Measurements from ENCODE around the gene DAPK1. TPM values are rescaled to one million over a fixed set of nuclear protein-coding genes. Genes with fewer than 3 reads are reported as not detected.

Gene DAPK1
- total and polyA plus RNA-seq, 12 donors, result 5.4 to 44.6 (median 21.3) TPM

GRCh38 chr9:87674565-87675299 is 177.1 kb downstream of the DAPK1 start:
- intact Hi-C loops (cut with DNase I), result loop anchor here in 1 of 2 donors (5.0 kb wide), 1 partner anchor 337 kb away; no protein-coding TSS in a partner anchor
- TF ChIP-seq CTCF (IDR thresholded peaks at IDR 0.05) (no peak), POLR2A (IDR thresholded peaks at IDR 0.05) (no peak)
- no peak overlapping the region for H3K27ac ChIP-seq
- DNase-seq, result no peak
- H3K9me3 ChIP-seq (replicated peaks in 1 of 3), result no peaks in the 10 kb centered on the region
- H3K36me3 ChIP-seq (replicated peaks in 1 of 2), result no peaks in the 10 kb centered on the region
- WGBS, 4 donors, result 59 to 72% (median 68%) methylated on average over 6 of the region's 6 CpGs
- H3K4me3 ChIP-seq, result no peak overlapping the region
- no peaks in the 10 kb centered on the region for H3K27me3 ChIP-seq
- no peaks in the 10 kb centered on the region for H3K4me1 ChIP-seq (replicated peaks in 1 of 2)

DNA sequence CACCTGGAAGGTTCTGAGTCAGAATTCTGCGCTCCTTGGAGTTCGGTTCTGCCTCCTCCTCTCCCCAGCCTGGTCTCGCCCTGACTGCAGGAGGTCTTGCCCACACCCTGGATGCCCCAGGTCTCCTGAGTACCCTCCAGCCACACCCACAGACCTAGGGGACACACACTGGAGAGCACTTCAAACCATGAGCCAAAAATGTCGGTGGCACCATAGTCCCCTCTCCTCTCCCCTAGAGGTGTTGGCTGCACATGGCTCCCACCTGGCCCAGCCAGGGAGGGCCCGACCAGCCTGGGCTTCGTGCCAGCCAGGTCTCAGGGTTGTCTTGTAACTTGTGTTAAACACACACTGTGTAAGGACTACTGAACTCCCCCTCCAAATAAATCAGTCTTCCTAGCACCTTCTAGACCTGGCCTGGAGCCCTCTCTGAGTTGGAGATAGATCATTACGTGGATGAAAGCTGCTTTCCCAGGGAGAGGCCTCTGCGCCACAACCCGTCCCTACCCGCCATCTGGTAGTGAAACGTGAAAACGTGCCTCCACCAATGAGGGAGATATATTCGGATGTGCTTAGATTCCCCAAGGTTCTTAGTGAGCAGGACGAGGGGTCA is 178.3 kb downstream of the DAPK1 start:
- WGBS, 4 donors, result 77 to 85% (median 82%) methylated on average over 5 to 14 of the region's 14 CpGs
- Histone ChIP-seq H3K27me3 (no peaks in the 10 kb centered on the region), H3K4me3 (no peak overlapping the region), H3K9me3 (replicated peaks in 1 of 3) (no peaks in the 10 kb centered on the region), H3K4me1 (replicated peaks in 1 of 2) (no peaks in the 10 kb centered on the region), H3K27ac (no peak overlapping the region), H3K36me3 (replicated peaks in 1 of 2) (no peaks in the 10 kb centered on the region)
- no peak for DNase-seq
- TF ChIP-seq POLR2A (IDR thresholded peaks at IDR 0.05) (no peak), CTCF (IDR thresholded peaks at IDR 0.05) (no peak)
- intact Hi-C loops (cut with DNase I), result no loop called here

GRCh38 chr9:87676976-87677775 is 179.5 kb downstream of the DAPK1 start:
- Histone ChIP-seq H3K27ac (peak overlapping the region in 1 of 5 donors; percentile 16), H3K4me1 (replicated peaks in 1 of 2) (no peaks in the 10 kb centered on the region), H3K36me3 (replicated peaks in 1 of 2) (no peaks in the 10 kb centered on the region), H3K27me3 (no peaks in the 10 kb centered on the region), H3K4me3 (no peak overlapping the region), H3K9me3 (replicated peaks in 1 of 3) (no peaks in the 10 kb centered on the region)
- TF ChIP-seq POLR2A (IDR thresholded peaks at IDR 0.05) (no peak), CTCF (IDR thresholded peaks at IDR 0.05) (no peak)
- intact Hi-C loops (cut with DNase I), result no loop called here
- WGBS, 4 donors, result 60 to 71% (median 66%) methylated on average over 13 to 14 of the region's 14 CpGs
- peak in 6 of 7 donors; percentile 33 to 72 (median 58) for DNase-seq

Data from adrenal gland (tissue), 12 donors.